ENCODE measurements around the gene MYADML2. TPM values are rescaled to one million over a fixed set of nuclear protein-coding genes. Genes with fewer than 3 reads are reported as not detected.

The MYADML2 gene
- total RNA-seq, 2 experiments from 2014 or later: 0.19 TPM; not detected in 1

DNA sequence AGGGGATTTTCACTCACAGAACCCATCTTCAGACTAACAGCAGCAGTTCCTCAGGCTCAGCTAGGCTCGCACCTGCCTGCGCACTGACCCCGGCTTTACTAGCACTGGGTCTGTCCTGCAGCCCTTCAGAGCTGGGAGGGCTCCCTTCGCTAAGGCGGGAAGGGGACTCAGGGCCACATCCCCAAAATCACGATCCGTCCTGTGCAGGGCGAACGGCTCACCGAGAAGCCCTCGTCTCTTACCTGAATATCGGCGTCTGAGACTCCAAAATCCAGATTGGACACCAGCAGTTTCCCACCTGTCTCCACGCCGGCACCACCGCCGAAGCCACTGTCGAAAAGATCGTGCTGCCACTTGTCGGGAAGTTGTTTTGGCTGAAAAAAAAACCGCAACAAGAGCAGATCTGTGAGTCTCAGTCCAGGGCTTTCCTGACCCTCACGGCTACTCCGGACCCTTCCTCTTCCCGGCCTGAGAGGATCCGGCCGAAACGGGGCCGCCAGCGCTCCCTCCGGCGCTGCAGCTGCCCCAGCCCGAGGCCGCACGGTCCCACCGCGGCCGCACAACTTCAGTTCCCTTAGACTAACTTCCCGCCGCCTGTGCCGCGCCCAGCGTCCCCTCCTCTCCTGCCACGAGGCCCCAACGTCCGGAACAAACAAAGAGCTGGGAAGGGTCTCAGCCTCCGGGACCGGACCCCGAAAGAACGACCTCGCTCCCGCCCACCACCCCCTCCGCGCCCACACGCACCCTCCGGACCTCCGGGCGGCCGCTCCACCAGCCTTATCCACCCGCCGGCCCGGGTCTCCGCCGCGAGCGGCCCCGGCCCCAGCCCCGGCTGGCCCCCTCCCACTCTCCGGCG, 56.4 kb downstream of the MYADML2 start:
- POLR2A ChIA-PET: interaction anchor here (0.8 to 1.8 kb wide), 2 partner anchors 17 to 18 kb away, joined by 3 to 4 read pairs; no protein-coding TSS in a partner anchor
- H3K36me3 ChIP-seq (ENCODE audit: insufficient read depth, low read length): peaks cover 65% of the 10 kb centered on the region

More for the DNA sequence above, 56.4 kb downstream of the MYADML2 start:
- Histone ChIP-seq H3K9me3 (ENCODE audit: low read length) (no peaks in the 10 kb centered on the region), H3K4me3 (ENCODE audit: low read depth, low read length, poor library complexity, severe bottlenecking) (peak overlapping the region; percentile 77), H2AFZ (ENCODE audit: low read length) (no peak overlapping the region), H3K4me2 (ENCODE audit: low read length) (peak overlapping the region; percentile 92), H4K20me1 (ENCODE audit: insufficient read depth, low read length) (peaks cover 22% of the 10 kb centered on the region), H3K27ac (ENCODE audit: low read depth, low read length, poor library complexity, severe bottlenecking) (peak overlapping the region; percentile 59), H3K79me2 (ENCODE audit: insufficient read depth, low read depth, low read length) (peaks cover 70% of the 10 kb centered on the region), H3K4me1 (ENCODE audit: insufficient read depth, low read length, poor library complexity, severe bottlenecking) (peaks cover 35% of the 10 kb centered on the region), H3K9me2 (ENCODE audit: insufficient read depth, low read length) (no peaks in the 10 kb centered on the region)
- TF ChIP-seq, protein P1, sequence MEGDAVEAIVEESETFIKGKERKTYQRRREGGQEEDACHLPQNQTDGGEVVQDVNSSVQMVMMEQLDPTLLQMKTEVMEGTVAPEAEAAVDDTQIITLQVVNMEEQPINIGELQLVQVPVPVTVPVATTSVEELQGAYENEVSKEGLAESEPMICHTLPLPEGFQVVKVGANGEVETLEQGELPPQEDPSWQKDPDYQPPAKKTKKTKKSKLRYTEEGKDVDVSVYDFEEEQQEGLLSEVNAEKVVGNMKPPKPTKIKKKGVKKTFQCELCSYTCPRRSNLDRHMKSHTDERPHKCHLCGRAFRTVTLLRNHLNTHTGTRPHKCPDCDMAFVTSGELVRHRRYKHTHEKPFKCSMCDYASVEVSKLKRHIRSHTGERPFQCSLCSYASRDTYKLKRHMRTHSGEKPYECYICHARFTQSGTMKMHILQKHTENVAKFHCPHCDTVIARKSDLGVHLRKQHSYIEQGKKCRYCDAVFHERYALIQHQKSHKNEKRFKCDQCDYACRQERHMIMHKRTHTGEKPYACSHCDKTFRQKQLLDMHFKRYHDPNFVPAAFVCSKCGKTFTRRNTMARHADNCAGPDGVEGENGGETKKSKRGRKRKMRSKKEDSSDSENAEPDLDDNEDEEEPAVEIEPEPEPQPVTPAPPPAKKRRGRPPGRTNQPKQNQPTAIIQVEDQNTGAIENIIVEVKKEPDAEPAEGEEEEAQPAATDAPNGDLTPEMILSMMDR (conservative IDR thresholded peaks at IDR 0.05; ENCODE audit: low read length): no peak
- TF ChIP-seq EZH2phosphoT487 (IDR thresholded peaks at IDR 0.05; ENCODE audit: borderline replicate concordance, low read depth, low read length): no peak
- peak; percentile 71 for DNase-seq (ENCODE audit: low spot score)
- no TSS peak for BruUV-seq (replicated peaks)
- intact Hi-C loops (cut with micrococcal nuclease; ENCODE audit: unreplicated experiment): loop anchor here (1.0 to 5.0 kb wide), 6 partner anchors 16 to 132 kb away; partner anchors contain the start of genes ARHGDIA, CENPX, MCRIP1 and PCYT2
- CTCF ChIA-PET (ENCODE audit: unreplicated experiment): no interaction called here

Other genes with a start within 250 kb of the MYADML2 start
- 49.8 and 67.2 TPM in 2 replicates for gene MRPL12, start 243.9 kb downstream of the MYADML2 start, total RNA-seq (2014; rRNA removed; shearing (Covaris generic))
- gene MRPL12, start 243.9 kb downstream of the MYADML2 start, total RNA-seq (2022): 143 and 189 TPM in 2 replicates
- 46.3 and 46.9 TPM in 2 replicates for gene SLC25A10, start 234.9 kb downstream of the MYADML2 start, total RNA-seq (2014; rRNA removed; shearing (Covaris generic))
- gene SLC25A10, start 234.9 kb downstream of the MYADML2 start, total RNA-seq (2022): 41.3 and 45.6 TPM in 2 replicates
- gene GCGR, start 143.1 kb downstream of the MYADML2 start, total RNA-seq (2014; rRNA removed; shearing (Covaris generic)): not detected in 2 replicates
- gene GCGR, start 143.1 kb downstream of the MYADML2 start, total RNA-seq (2022): not detected in 2 replicates
- gene MCRIP1, start 113.9 kb downstream of the MYADML2 start, total RNA-seq (2014; rRNA removed; shearing (Covaris generic)): 249 and 288 TPM in 2 replicates
- 170 and 180 TPM in 2 replicates for gene MCRIP1, start 113.9 kb downstream of the MYADML2 start, total RNA-seq (2022)
- gene PPP1R27, start 112.2 kb downstream of the MYADML2 start, total RNA-seq (2014; rRNA removed; shearing (Covaris generic)): not detected in 2 replicates
- not detected in 2 replicates for gene PPP1R27, start 112.2 kb downstream of the MYADML2 start, total RNA-seq (2022)
- 388 and 393 TPM in 2 replicates for gene P4HB, start 86.7 kb downstream of the MYADML2 start, total RNA-seq (2014; rRNA removed; shearing (Covaris generic))
- 502 and 577 TPM in 2 replicates for gene P4HB, start 86.7 kb downstream of the MYADML2 start, total RNA-seq (2022)
- 233 and 265 TPM in 2 replicates for gene ARHGDIA, start 75.9 kb downstream of the MYADML2 start, total RNA-seq (2014; rRNA removed; shearing (Covaris generic))
- gene ARHGDIA, start 75.9 kb downstream of the MYADML2 start, total RNA-seq (2022): 663 and 715 TPM in 2 replicates
- gene ALYREF, start 55.6 kb downstream of the MYADML2 start, total RNA-seq (2014; rRNA removed; shearing (Covaris generic)): 474 and 621 TPM in 2 replicates
- 377 and 431 TPM in 2 replicates for gene ALYREF, start 55.6 kb downstream of the MYADML2 start, total RNA-seq (2022)
- 265 and 315 TPM in 2 replicates for gene ANAPC11, start 55.5 kb downstream of the MYADML2 start, total RNA-seq (2014; rRNA removed; shearing (Covaris generic))
- gene ANAPC11, start 55.5 kb downstream of the MYADML2 start, total RNA-seq (2022): 225 and 227 TPM in 2 replicates
- gene NPB, start 45.0 kb downstream of the MYADML2 start, total RNA-seq (2014; rRNA removed; shearing (Covaris generic)): 3.2 and 3.9 TPM in 2 replicates
- 2.5 and 2.8 TPM in 2 replicates for gene NPB, start 45.0 kb downstream of the MYADML2 start, total RNA-seq (2022)
- gene PCYT2, start 35.8 kb downstream of the MYADML2 start, total RNA-seq (2014; rRNA removed; shearing (Covaris generic)): 70.1 and 70.4 TPM in 2 replicates
- 104 and 108 TPM in 2 replicates for gene PCYT2, start 35.8 kb downstream of the MYADML2 start, total RNA-seq (2022)
- gene SIRT7, start 29.1 kb downstream of the MYADML2 start, total RNA-seq (2014; rRNA removed; shearing (Covaris generic)): 43.3 and 49.1 TPM in 2 replicates
- gene SIRT7, start 29.1 kb downstream of the MYADML2 start, total RNA-seq (2022): 57.6 and 69.3 TPM in 2 replicates
- 16.9 and 22.7 TPM in 2 replicates for gene MAFG, start 19.5 kb downstream of the MYADML2 start, total RNA-seq (2014; rRNA removed; shearing (Covaris generic))
- gene MAFG, start 19.5 kb downstream of the MYADML2 start, total RNA-seq (2022): 30.1 and 33.6 TPM in 2 replicates
- 211 and 239 TPM in 2 replicates for gene PYCR1, start 9.9 kb downstream of the MYADML2 start, total RNA-seq (2014; rRNA removed; shearing (Covaris generic))
- gene PYCR1, start 9.9 kb downstream of the MYADML2 start, total RNA-seq (2022): 165 and 173 TPM in 2 replicates
- gene NOTUM, start 14.0 kb upstream of the MYADML2 start, total RNA-seq (2014; rRNA removed; shearing (Covaris generic)): 3.6 and 4.4 TPM in 2 replicates
- 0.88 and 1.9 TPM in 2 replicates for gene NOTUM, start 14.0 kb upstream of the MYADML2 start, total RNA-seq (2022)
- 66.7 and 89.1 TPM in 2 replicates for gene ASPSCR1, start 30.4 kb upstream of the MYADML2 start, total RNA-seq (2014; rRNA removed; shearing (Covaris generic))
- 77.8 and 81.8 TPM in 2 replicates for gene ASPSCR1, start 30.4 kb upstream of the MYADML2 start, total RNA-seq (2022)
- gene CENPX, start 75.6 kb upstream of the MYADML2 start, total RNA-seq (2014; rRNA removed; shearing (Covaris generic)): 249 and 251 TPM in 2 replicates
- 107 and 130 TPM in 2 replicates for gene CENPX, start 75.6 kb upstream of the MYADML2 start, total RNA-seq (2022)
- 52.0 and 62.6 TPM in 2 replicates for gene LRRC45, start 76.1 kb upstream of the MYADML2 start, total RNA-seq (2014; rRNA removed; shearing (Covaris generic))
- gene LRRC45, start 76.1 kb upstream of the MYADML2 start, total RNA-seq (2022): 40.9 and 41.2 TPM in 2 replicates
- 15.7 and 24.4 TPM in 2 replicates for gene RAC3, start 84.4 kb upstream of the MYADML2 start, total RNA-seq (2014; rRNA removed; shearing (Covaris generic))
- gene RAC3, start 84.4 kb upstream of the MYADML2 start, total RNA-seq (2022): 15.1 and 16.4 TPM in 2 replicates
- gene DCXR, start 90.5 kb upstream of the MYADML2 start, total RNA-seq (2014; rRNA removed; shearing (Covaris generic)): 138 and 147 TPM in 2 replicates
- 132 and 138 TPM in 2 replicates for gene DCXR, start 90.5 kb upstream of the MYADML2 start, total RNA-seq (2022)
- 50.5 and 59.4 TPM in 2 replicates for gene RFNG, start 104.6 kb upstream of the MYADML2 start, total RNA-seq (2014; rRNA removed; shearing (Covaris generic))
- gene RFNG, start 104.6 kb upstream of the MYADML2 start, total RNA-seq (2022): 41.3 and 47.3 TPM in 2 replicates
- gene GPS1, start 104.7 kb upstream of the MYADML2 start, total RNA-seq (2014; rRNA removed; shearing (Covaris generic)): 137 and 169 TPM in 2 replicates
- gene GPS1, start 104.7 kb upstream of the MYADML2 start, total RNA-seq (2022): 123 and 133 TPM in 2 replicates
- 374 and 388 TPM in 2 replicates for gene DUS1L, start 118.6 kb upstream of the MYADML2 start, total RNA-seq (2014; rRNA removed; shearing (Covaris generic))
- 300 and 320 TPM in 2 replicates for gene DUS1L, start 118.6 kb upstream of the MYADML2 start, total RNA-seq (2022)
- gene FASN, start 151.0 kb upstream of the MYADML2 start, total RNA-seq (2014; rRNA removed; shearing (Covaris generic)): 94.4 and 111 TPM in 2 replicates
- gene FASN, start 151.0 kb upstream of the MYADML2 start, total RNA-seq (2022): 299 and 364 TPM in 2 replicates